ENCODE data around the gene SP140L.

DNA sequence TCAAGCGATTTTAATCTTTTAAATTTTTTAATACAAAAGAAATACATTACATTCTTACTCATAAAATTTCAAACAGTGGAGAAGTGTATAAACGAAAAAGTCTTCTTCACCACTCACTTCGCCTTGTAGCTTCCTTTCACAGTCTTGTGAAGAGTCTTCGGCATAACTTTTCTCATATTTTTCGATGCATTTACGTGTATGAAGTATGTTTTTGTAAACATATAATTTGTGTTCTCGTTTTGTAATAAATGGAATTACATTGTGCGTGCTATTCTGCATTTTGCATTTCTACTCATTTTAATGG lies 1.1 kb downstream of the SP140L start:
- TF ChIP-seq POLR2A (IDR thresholded peaks at IDR 0.05; ENCODE audit: low read depth, low read length) (no peak), POLR2AphosphoS5 (IDR thresholded peaks at IDR 0.05; ENCODE audit: low read depth, low read length) (no peak), TAF1 (IDR thresholded peaks at IDR 0.05; ENCODE audit: borderline replicate concordance, low read depth, low read length) (no peak)

All from GM12892 (cell line).